ENCODE results near the gene FAM222A. TPM values are rescaled to one million over a fixed set of nuclear protein-coding genes. Genes with fewer than 3 reads are reported as not detected.

Gene FAM222A
- polyA plus RNA-seq, 3 donors: 0.09 TPM; not detected in 2

DNA sequence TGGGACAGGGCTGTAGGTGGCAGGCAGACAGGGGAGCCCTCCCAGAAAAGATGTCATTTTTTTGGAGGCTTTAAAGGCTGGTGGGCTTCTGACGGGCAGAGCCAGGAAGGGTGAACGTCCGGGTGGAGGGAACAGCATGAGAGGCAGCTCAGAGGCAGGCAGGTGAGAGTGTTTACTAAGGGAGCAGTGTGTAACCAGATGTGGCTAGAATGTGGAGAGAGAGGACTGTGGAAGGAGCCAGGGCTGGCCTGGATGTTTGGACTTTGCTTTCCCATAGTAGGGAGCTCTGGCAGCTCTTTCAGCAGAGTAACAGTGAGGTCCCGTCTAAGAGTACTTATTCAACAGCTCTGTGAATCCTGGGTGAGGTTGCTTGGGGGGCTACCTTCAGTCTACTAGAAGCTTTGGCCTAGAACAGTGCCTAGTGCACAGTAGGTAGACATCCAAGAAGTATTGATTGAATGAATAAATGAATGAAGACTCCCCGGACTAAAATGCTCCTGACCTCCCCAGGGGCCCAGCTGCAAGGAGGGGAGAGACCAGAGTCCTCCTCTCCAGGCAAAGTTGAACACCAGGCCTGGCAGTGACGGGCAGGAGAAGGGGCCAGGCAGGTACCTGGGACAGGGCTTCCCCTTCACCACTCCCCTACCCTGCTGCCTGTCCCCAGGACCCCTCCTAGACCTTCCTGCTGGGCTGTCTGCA lies 8.5 kb downstream of the FAM222A start:
- no peaks in the 10 kb centered on the region for H4K20me1 ChIP-seq (ENCODE audit: insufficient read depth, low read length)
- peaks cover 9 to 28% of the 10 kb centered on the region in 2 donors for H3K27me3 ChIP-seq (ENCODE audit: control insufficient read depth in 2 of 2, insufficient read depth in 2 of 2, low read length in 2 of 2)
- 86% methylated on average over 4 of the region's 6 CpGs for WGBS (ENCODE audit: insufficient coverage)
- no peak overlapping the region for H2AFZ ChIP-seq (ENCODE audit: insufficient read depth, low read depth, low read length, poor library complexity, severe bottlenecking)
- peaks cover 0 to 5% (median 0%) of the 10 kb centered on the region in 7 donors for H3K9me3 Mint-ChIP-seq
- peaks cover 22 to 32% (median 29%) of the 10 kb centered on the region in 3 donors for H3K27me3 Mint-ChIP-seq (ENCODE audit: low read depth in 3 of 3)
- H3K4me1 ChIP-seq (ENCODE audit: control insufficient read depth in 1 of 2, insufficient read depth in 2 of 2, low read length in 2 of 2): no peaks in the 10 kb centered on the region
- no peak overlapping the region for H3K9ac ChIP-seq (ENCODE audit: insufficient read depth, low read length, poor library complexity, severe bottlenecking)
- no peaks in the 10 kb centered on the region for H3K79me2 ChIP-seq (ENCODE audit: insufficient read depth, low read length)
- no peak overlapping the region for H3K27ac ChIP-seq (ENCODE audit: low read depth in 1 of 2, low read length in 2 of 2)
- H3K36me3 Mint-ChIP-seq: no peaks in the 10 kb centered on the region
- H3K4me2 ChIP-seq (replicated peaks; ENCODE audit: extremely low read depth, low read length, poor library complexity, severe bottlenecking): no peak overlapping the region
- no peak for DNase-seq
- TF ChIP-seq, protein P1, sequence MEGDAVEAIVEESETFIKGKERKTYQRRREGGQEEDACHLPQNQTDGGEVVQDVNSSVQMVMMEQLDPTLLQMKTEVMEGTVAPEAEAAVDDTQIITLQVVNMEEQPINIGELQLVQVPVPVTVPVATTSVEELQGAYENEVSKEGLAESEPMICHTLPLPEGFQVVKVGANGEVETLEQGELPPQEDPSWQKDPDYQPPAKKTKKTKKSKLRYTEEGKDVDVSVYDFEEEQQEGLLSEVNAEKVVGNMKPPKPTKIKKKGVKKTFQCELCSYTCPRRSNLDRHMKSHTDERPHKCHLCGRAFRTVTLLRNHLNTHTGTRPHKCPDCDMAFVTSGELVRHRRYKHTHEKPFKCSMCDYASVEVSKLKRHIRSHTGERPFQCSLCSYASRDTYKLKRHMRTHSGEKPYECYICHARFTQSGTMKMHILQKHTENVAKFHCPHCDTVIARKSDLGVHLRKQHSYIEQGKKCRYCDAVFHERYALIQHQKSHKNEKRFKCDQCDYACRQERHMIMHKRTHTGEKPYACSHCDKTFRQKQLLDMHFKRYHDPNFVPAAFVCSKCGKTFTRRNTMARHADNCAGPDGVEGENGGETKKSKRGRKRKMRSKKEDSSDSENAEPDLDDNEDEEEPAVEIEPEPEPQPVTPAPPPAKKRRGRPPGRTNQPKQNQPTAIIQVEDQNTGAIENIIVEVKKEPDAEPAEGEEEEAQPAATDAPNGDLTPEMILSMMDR (IDR thresholded peaks at IDR 0.05): no peak
- intact Hi-C loops (cut with micrococcal nuclease): no loop called here
- H3K36me3 ChIP-seq (replicated peaks in 1 of 2; ENCODE audit: control insufficient read depth in 1 of 2, insufficient read depth in 2 of 2, low read length in 2 of 2): no peaks in the 10 kb centered on the region
- no peaks in the 10 kb centered on the region for H3K4me1 Mint-ChIP-seq
- H3K4me3 Mint-ChIP-seq: no peak overlapping the region
- H3K9me3 ChIP-seq (replicated peaks in 1 of 2; ENCODE audit: control insufficient read depth in 1 of 2, insufficient read depth in 1 of 2, low read length in 2 of 2): no peaks in the 10 kb centered on the region
- peak overlapping the region in 2 of 7 donors; percentile 10 to 46 for H3K27ac Mint-ChIP-seq
- no peak overlapping the region for H3K4me3 ChIP-seq (replicated peaks in 1 of 3; ENCODE audit: low read depth in 2 of 3, low read length in 3 of 3)

DNA sequence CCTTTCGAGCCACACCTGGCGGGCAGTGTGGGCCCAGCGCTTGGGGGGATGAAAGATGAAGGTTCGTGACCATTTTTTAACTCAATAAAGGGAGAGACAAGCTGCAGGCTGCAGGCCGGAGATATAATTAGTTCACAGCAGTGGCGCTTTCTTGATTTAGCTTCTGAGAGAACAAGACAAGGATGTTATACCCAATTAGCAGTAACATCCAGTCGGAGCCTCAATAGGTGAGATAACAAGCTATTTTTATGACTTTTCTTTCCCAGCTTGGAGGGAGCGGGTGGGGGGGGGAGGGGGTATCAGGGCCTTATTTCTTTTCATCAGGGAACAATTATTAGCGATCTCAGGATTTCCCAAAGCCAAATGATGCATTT lies 9.1 kb downstream of the FAM222A start:
- no peaks in the 10 kb centered on the region for H3K79me2 ChIP-seq (ENCODE audit: insufficient read depth, low read length)
- peak overlapping the region in 2 of 7 donors; percentile 10 to 46 for H3K27ac Mint-ChIP-seq
- intact Hi-C loops (cut with micrococcal nuclease): no loop called here
- H3K36me3 ChIP-seq (replicated peaks in 1 of 2; ENCODE audit: control insufficient read depth in 1 of 2, insufficient read depth in 2 of 2, low read length in 2 of 2): no peaks in the 10 kb centered on the region
- no peak overlapping the region for H3K4me3 Mint-ChIP-seq
- H3K4me3 ChIP-seq (replicated peaks in 1 of 3; ENCODE audit: low read depth in 2 of 3, low read length in 3 of 3): no peak overlapping the region
- H3K4me1 ChIP-seq (ENCODE audit: control insufficient read depth in 1 of 2, insufficient read depth in 2 of 2, low read length in 2 of 2): no peaks in the 10 kb centered on the region
- no peaks in the 10 kb centered on the region for H3K9me3 ChIP-seq (replicated peaks in 1 of 2; ENCODE audit: control insufficient read depth in 1 of 2, insufficient read depth in 1 of 2, low read length in 2 of 2)
- no peak for DNase-seq
- no peaks in the 10 kb centered on the region for H3K4me1 Mint-ChIP-seq
- peaks cover 17 to 27% (median 24%) of the 10 kb centered on the region in 3 donors for H3K27me3 Mint-ChIP-seq (ENCODE audit: low read depth in 3 of 3)
- TF ChIP-seq, protein P1 (IDR thresholded peaks at IDR 0.05): no peak
- peaks cover 0 to 5% (median 0%) of the 10 kb centered on the region in 7 donors for H3K9me3 Mint-ChIP-seq
- H2AFZ ChIP-seq (ENCODE audit: insufficient read depth, low read depth, low read length, poor library complexity, severe bottlenecking): no peak overlapping the region
- peaks cover 9 to 23% of the 10 kb centered on the region in 2 donors for H3K27me3 ChIP-seq (ENCODE audit: control insufficient read depth in 2 of 2, insufficient read depth in 2 of 2, low read length in 2 of 2)
- WGBS (ENCODE audit: insufficient coverage): 95% methylated on average over 3 of the region's 9 CpGs
- H3K27ac ChIP-seq (ENCODE audit: low read depth in 1 of 2, low read length in 2 of 2): no peak overlapping the region
- H3K36me3 Mint-ChIP-seq: no peaks in the 10 kb centered on the region
- H4K20me1 ChIP-seq (ENCODE audit: insufficient read depth, low read length): no peaks in the 10 kb centered on the region
- no peak overlapping the region for H3K4me2 ChIP-seq (replicated peaks; ENCODE audit: extremely low read depth, low read length, poor library complexity, severe bottlenecking)
- no peak overlapping the region for H3K9ac ChIP-seq (ENCODE audit: insufficient read depth, low read length, poor library complexity, severe bottlenecking)
